Measurements from ENCODE around the gene SYT4. TPM values are rescaled to one million over a fixed set of nuclear protein-coding genes. Genes with fewer than 3 reads are reported as not detected.

Gene SYT4, protein sequence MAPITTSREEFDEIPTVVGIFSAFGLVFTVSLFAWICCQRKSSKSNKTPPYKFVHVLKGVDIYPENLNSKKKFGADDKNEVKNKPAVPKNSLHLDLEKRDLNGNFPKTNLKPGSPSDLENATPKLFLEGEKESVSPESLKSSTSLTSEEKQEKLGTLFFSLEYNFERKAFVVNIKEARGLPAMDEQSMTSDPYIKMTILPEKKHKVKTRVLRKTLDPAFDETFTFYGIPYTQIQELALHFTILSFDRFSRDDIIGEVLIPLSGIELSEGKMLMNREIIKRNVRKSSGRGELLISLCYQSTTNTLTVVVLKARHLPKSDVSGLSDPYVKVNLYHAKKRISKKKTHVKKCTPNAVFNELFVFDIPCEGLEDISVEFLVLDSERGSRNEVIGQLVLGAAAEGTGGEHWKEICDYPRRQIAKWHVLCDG
- total RNA-seq = 1.7 TPM in 2 replicates
- polyA plus RNA-seq = 0.39 and 1.3 TPM in 2 replicates

GRCh38 chr18:43277164-43277600 is at the start of gene SYT4:
Gene SYT4 (minus strand): TSS chr18:43277490. CDS start chr18:43277281, 209 bp downstream.
- Histone ChIP-seq H3K27ac (no peak within 1 kb of the TSS), H3K9me3 (ENCODE audit: low read depth) (no peaks in the 10 kb centered on the region), H3K4me3 (no peak within 1 kb of the TSS), H3K4me2 (peak within 1 kb of the TSS; percentile 66), H3K79me2 (no peaks in the 10 kb centered on the region), H3K27me3 (peaks cover 16% of the 10 kb centered on the region), H3K4me1 (ENCODE audit: insufficient read depth) (no peaks in the 10 kb centered on the region), H2AFZ (no peak within 1 kb of the TSS), H4K20me1 (ENCODE audit: insufficient read depth, poor library complexity, severe bottlenecking) (no peaks in the 10 kb centered on the region), H3K36me3 (replicated peaks; ENCODE audit: insufficient read depth, low read depth) (no peaks in the 10 kb centered on the region), H3K9me2 (replicated peaks; ENCODE audit: insufficient read depth) (no peaks in the 10 kb centered on the region)
- no peak for TF ChIP-seq EZH2 (IDR thresholded peaks at IDR 0.05; ENCODE audit: borderline replicate concordance)
- TF ChIP-seq EZH2phosphoT487 (IDR thresholded peaks at IDR 0.05; ENCODE audit: low read depth, severe bottlenecking, unreplicated experiment) = no peak
- TF ChIP-seq CTCF (IDR thresholded peaks at IDR 0.05; ENCODE audit: poor library complexity) = peak; percentile 4
- WGBS (ENCODE audit: low lambda C conversion rate, missing lambda C conversion rate) = 2% methylated on average over 20 of the region's 20 CpGs
- DNase-seq (ENCODE audit: low spot score) = peak; percentile 83

GRCh38 chr18:43322132-43322531 is 44.8 kb upstream of the SYT4 start:
- no peak overlapping the region for H3K27ac ChIP-seq
- H3K79me2 ChIP-seq = no peaks in the 10 kb centered on the region
- no peak overlapping the region for H3K4me2 ChIP-seq
- no peak overlapping the region for H3K4me3 ChIP-seq
- H4K20me1 ChIP-seq (ENCODE audit: insufficient read depth, poor library complexity, severe bottlenecking) = no peaks in the 10 kb centered on the region
- no peaks in the 10 kb centered on the region for H3K27me3 ChIP-seq
- H3K36me3 ChIP-seq (replicated peaks; ENCODE audit: insufficient read depth, low read depth) = no peaks in the 10 kb centered on the region
- 86% methylated on average over 1 of the region's 1 CpG for WGBS (ENCODE audit: low lambda C conversion rate, missing lambda C conversion rate)
- TF ChIP-seq EZH2phosphoT487 (IDR thresholded peaks at IDR 0.05; ENCODE audit: low read depth, severe bottlenecking, unreplicated experiment) (no peak), CTCF (IDR thresholded peaks at IDR 0.05; ENCODE audit: poor library complexity) (no peak), EZH2 (IDR thresholded peaks at IDR 0.05; ENCODE audit: borderline replicate concordance) (no peak)
- H3K9me3 ChIP-seq (ENCODE audit: low read depth) = no peaks in the 10 kb centered on the region
- no peak for DNase-seq (ENCODE audit: low spot score)
- no peak overlapping the region for H2AFZ ChIP-seq
- H3K4me1 ChIP-seq (ENCODE audit: insufficient read depth) = no peaks in the 10 kb centered on the region
- no peaks in the 10 kb centered on the region for H3K9me2 ChIP-seq (replicated peaks; ENCODE audit: insufficient read depth)

GRCh38 chr18:43314941-43315340 is 37.7 kb upstream of the SYT4 start:
- no peaks in the 10 kb centered on the region for H3K36me3 ChIP-seq (replicated peaks; ENCODE audit: insufficient read depth, low read depth)
- H3K4me2 ChIP-seq = no peak overlapping the region
- no peaks in the 10 kb centered on the region for H3K9me3 ChIP-seq (ENCODE audit: low read depth)
- TF ChIP-seq EZH2phosphoT487 (IDR thresholded peaks at IDR 0.05; ENCODE audit: low read depth, severe bottlenecking, unreplicated experiment) (no peak), EZH2 (IDR thresholded peaks at IDR 0.05; ENCODE audit: borderline replicate concordance) (no peak), CTCF (IDR thresholded peaks at IDR 0.05; ENCODE audit: poor library complexity) (no peak)
- no peak for DNase-seq (ENCODE audit: low spot score)
- WGBS (ENCODE audit: low lambda C conversion rate, missing lambda C conversion rate) = 77% methylated on average over 3 of the region's 3 CpGs
- H3K79me2 ChIP-seq = no peaks in the 10 kb centered on the region
- H3K27me3 ChIP-seq = no peaks in the 10 kb centered on the region
- no peaks in the 10 kb centered on the region for H4K20me1 ChIP-seq (ENCODE audit: insufficient read depth, poor library complexity, severe bottlenecking)
- no peaks in the 10 kb centered on the region for H3K9me2 ChIP-seq (replicated peaks; ENCODE audit: insufficient read depth)
- H3K4me3 ChIP-seq = no peak overlapping the region
- no peak overlapping the region for H3K27ac ChIP-seq
- no peak overlapping the region for H2AFZ ChIP-seq
- H3K4me1 ChIP-seq (ENCODE audit: insufficient read depth) = no peaks in the 10 kb centered on the region
